PC-3 (cell line): ENCODE data around the gene PRDM15.

Experiments used
- CTCF ChIP-seq: fragments of 300-600 bp; sonication (generic); conservative IDR thresholded peaks from 2 replicates; pipeline ENCODE4 v1.5.1; 2017; ENCODE audit warnings: antibody characterized with exemption, low read depth, mild to moderate bottlenecking, low read length
- EZH2 ChIP-seq: fragments of 300-600 bp; sonication (generic); IDR thresholded peaks from one replicate; pipeline ENCODE4 v1.6.1; 2017; ENCODE audit warnings: antibody characterized with exemption, mild to moderate bottlenecking, low read length; ENCODE audit not compliant: unreplicated experiment

- TF ChIP-seq CTCF (no peak), EZH2 (no peak)
Observed at GRCh38 chr21:41794600-41794999, 84.5 kb downstream of the PRDM15 start.
